HG03139 (cell line): ENCODE data around the gene RPRD1B.
A peak's percentile ranks its signal among the peaks of the same experiment; 100 is the strongest.

Experiments used
- ATAC-seq: cut with Tn5 transposase; IDR thresholded peaks from one replicate; pipeline ENCODE4 v1.9.1; 2021; ENCODE audit not compliant: unreplicated experiment

The RPRD1B gene

GRCh38 chr20:38072898-38073297, 39.4 kb downstream of the RPRD1B start:
- no peak for ATAC-seq

GRCh38 chr20:38073307-38074071, 39.9 kb downstream of the RPRD1B start:
- no peak for ATAC-seq

- ATAC-seq: no peak
Observed at GRCh38 chr20:38075161-38075998, 41.8 kb downstream of the RPRD1B start.

- ATAC-seq: no peak
Observed at GRCh38 chr20:38076548-38076947, 43.0 kb downstream of the RPRD1B start.

- no peak for ATAC-seq
Observed at GRCh38 chr20:38078084-38078483, 44.5 kb downstream of the RPRD1B start.

- ATAC-seq: no peak
Observed at GRCh38 chr20:38079353-38079752, 45.8 kb downstream of the RPRD1B start.

GRCh38 chr20:38081575-38081974, 48.0 kb downstream of the RPRD1B start:
- ATAC-seq: no peak

- no peak for ATAC-seq
Observed at GRCh38 chr20:38082894-38083293, 49.3 kb downstream of the RPRD1B start.

- ATAC-seq: no peak
Observed at GRCh38 chr20:38083338-38084048, 49.9 kb downstream of the RPRD1B start.

GRCh38 chr20:38084425-38084951, 50.9 kb downstream of the RPRD1B start:
- no peak for ATAC-seq

GRCh38 chr20:38085026-38085425, 51.5 kb downstream of the RPRD1B start:
- no peak for ATAC-seq

GRCh38 chr20:38089500-38089899, 56.0 kb downstream of the RPRD1B start:
- no peak for ATAC-seq

- ATAC-seq: no peak
Observed at GRCh38 chr20:38090061-38090460, 56.5 kb downstream of the RPRD1B start.

GRCh38 chr20:38091441-38092216, 58.1 kb downstream of the RPRD1B start:
- ATAC-seq: no peak

GRCh38 chr20:38092260-38092857, 58.8 kb downstream of the RPRD1B start:
- no peak for ATAC-seq

GRCh38 chr20:38092915-38093314, 59.4 kb downstream of the RPRD1B start:
- ATAC-seq: no peak

GRCh38 chr20:38093641-38094077, 60.1 kb downstream of the RPRD1B start:
- ATAC-seq: no peak

- ATAC-seq: peak; percentile 49
Observed at GRCh38 chr20:38094373-38094891, 60.9 kb downstream of the RPRD1B start.

GRCh38 chr20:38095017-38095686, 61.6 kb downstream of the RPRD1B start:
- ATAC-seq: no peak
